COLO829 (cell line): ENCODE measurements around the gene PAGE4.

Experiments
- DNase-seq: peaks from one replicate; pipeline ENCODE4 v3.0.0; 2012; ENCODE audit warnings: low spot score

Gene PAGE4

GRCh38 chrX:49829016-49829415 lies at the start of gene PAGE4:
TSS of gene PAGE4 (plus strand) at chrX:49829303. CDS start at chrX:49830429, 1,126 bp downstream.
- DNase-seq: no peak

- no peak for DNase-seq
These were observed 44.3 kb upstream of the PAGE4 start for GRCh38 chrX:49784747-49785280.

GRCh38 chrX:49792376-49792775 lies 36.7 kb upstream of the PAGE4 start:
- DNase-seq: no peak

GRCh38 chrX:49793686-49794085 lies 35.4 kb upstream of the PAGE4 start:
- DNase-seq: no peak

GRCh38 chrX:49799828-49800227 lies 29.3 kb upstream of the PAGE4 start:
- no peak for DNase-seq

- DNase-seq: no peak
These were observed 19.0 kb upstream of the PAGE4 start for GRCh38 chrX:49809891-49810632.

- DNase-seq: no peak
These were observed 16.9 kb upstream of the PAGE4 start for GRCh38 chrX:49812177-49812576.

GRCh38 chrX:49816435-49816834 lies 12.7 kb upstream of the PAGE4 start:
- DNase-seq: no peak

GRCh38 chrX:49838374-49838773 lies 9.3 kb downstream of the PAGE4 start:
- peak; percentile 39 for DNase-seq

- DNase-seq: peak; percentile 42
These were observed 11.6 kb downstream of the PAGE4 start for GRCh38 chrX:49840679-49841078.

GRCh38 chrX:49842621-49843020 lies 13.5 kb downstream of the PAGE4 start:
- DNase-seq: no peak

GRCh38 chrX:49844611-49845010 lies 15.5 kb downstream of the PAGE4 start:
- DNase-seq: no peak

- DNase-seq: no peak
These were observed 16.7 kb downstream of the PAGE4 start for GRCh38 chrX:49845701-49846403.

- no peak for DNase-seq
These were observed 17.4 kb downstream of the PAGE4 start for GRCh38 chrX:49846522-49846921.

- no peak for DNase-seq
These were observed 19.2 kb downstream of the PAGE4 start for GRCh38 chrX:49848275-49848674.

- no peak for DNase-seq
These were observed 20.9 kb downstream of the PAGE4 start for GRCh38 chrX:49850028-49850427.

GRCh38 chrX:49853661-49854060 lies 24.6 kb downstream of the PAGE4 start:
- no peak for DNase-seq

- no peak for DNase-seq
These were observed 27.7 kb downstream of the PAGE4 start for GRCh38 chrX:49856819-49857218.

GRCh38 chrX:49858341-49858740 lies 29.2 kb downstream of the PAGE4 start:
- DNase-seq: no peak

- DNase-seq: no peak
These were observed 30.4 kb downstream of the PAGE4 start for GRCh38 chrX:49859491-49859890.

- no peak for DNase-seq
These were observed 31.9 kb downstream of the PAGE4 start for GRCh38 chrX:49860867-49861535.

- DNase-seq: no peak
These were observed 33.0 kb downstream of the PAGE4 start for GRCh38 chrX:49862093-49862492.

GRCh38 chrX:49868739-49869138 lies 39.6 kb downstream of the PAGE4 start:
- DNase-seq: no peak
